Lung (tissue), 12 donors: ENCODE data around the gene EFNA5. TPM values are rescaled to one million over a fixed set of nuclear protein-coding genes. Genes with fewer than 3 reads are reported as not detected.
A peak's percentile ranks its signal among the peaks of the same experiment; 100 is the strongest.

ENCODE experiments used
- ATAC-seq: fragments of 200-7000 bp; cut with Tn5 transposase; one replicate; pipeline ENCODE4 v1.9.1; 2020; ENCODE audit warnings: moderate number of reproducible peaks; ENCODE audit not compliant: insufficient read depth, low FRiP score
- DNase-seq, 3 donors: peaks; one replicate each; pipeline ENCODE4 v3.0.0-alpha.2; 2013 to 2017
- H3K27ac ChIP-seq, 2 donors: one replicate each; pipeline ENCODE4 v1.5.1; 2013; ENCODE audit warnings: mild to moderate bottlenecking in 2 of 2, moderate library complexity in 2 of 2, control low read depth in 1 of 2, inconsistent platforms in 1 of 2, low read depth in 1 of 2, low read length in 1 of 2
- H3K27me3 ChIP-seq, 3 donors: one replicate each; pipeline ENCODE4 v1.5.1; 2013; ENCODE audit warnings: low read length in 2 of 3; ENCODE audit not compliant: control insufficient read depth in 3 of 3, insufficient read depth in 3 of 3
- H3K36me3 ChIP-seq, 4 donors: one replicate each; pipeline ENCODE4 v1.5.1; 2013; ENCODE audit warnings: low read length in 4 of 4, mild to moderate bottlenecking in 1 of 4, moderate library complexity in 1 of 4; ENCODE audit not compliant: control insufficient read depth in 4 of 4, insufficient read depth in 4 of 4
- H3K4me1 ChIP-seq, 5 donors: one replicate each; pipeline ENCODE4 v1.5.1; 2013; ENCODE audit warnings: low read length in 5 of 5, mild to moderate bottlenecking in 2 of 5, moderate library complexity in 1 of 5; ENCODE audit not compliant: control insufficient read depth in 5 of 5, insufficient read depth in 5 of 5
- H3K4me3 ChIP-seq: one replicate; pipeline ENCODE4 v1.5.1; 2013; ENCODE audit warnings: mild to moderate bottlenecking, control low read depth, moderate library complexity
- H3K9ac ChIP-seq, 2 donors: one replicate each; pipeline ENCODE4 v1.5.1; 2013; ENCODE audit warnings: low read length in 2 of 2, control low read depth in 1 of 2; ENCODE audit not compliant: insufficient read depth in 1 of 2
- H3K9me3 ChIP-seq, 4 donors: one replicate each; pipeline ENCODE4 v1.5.1; 2013; ENCODE audit warnings: low read length in 3 of 4, mild to moderate bottlenecking in 1 of 4, moderate library complexity in 1 of 4; ENCODE audit not compliant: control insufficient read depth in 4 of 4, insufficient read depth in 3 of 4
- CTCF ChIP-seq: IDR thresholded peaks from 2 replicates; pipeline ENCODE4 v1.5.1; 2012; ENCODE audit warnings: mild to moderate bottlenecking; ENCODE audit errors: control extremely low read depth, extremely low read depth
- WGBS, 2 donors: extraction: QIAGEN DNeasy Blood & Tissue Kit; methylation state at CpG; one replicate each; pipeline ENCODE4 v1.1.7; 2013; 5-methylcytosine and 5-hydroxymethylcytosine counted together
- polyA plus RNA-seq, 2 donors: library from polyadenylated mRNA; stranded (reverse); fragments of 200-250 nt; gene quantifications; one replicate each; pipeline ENCODE4 v1.2.1, GENCODE V29; 2013
- total RNA-seq, 2 donors: library from RNA; depleted of rRNA in 1 of 2; stranded (reverse); fragments of >200 nt in 1 of 2; gene quantifications; one replicate each; pipeline ENCODE4 v1.2.1, GENCODE V29; 2014 to 2021
- donor health status: control.
- donor health status: control.
- donor health status: Bipolar disorder and iron deficiency.
- donor health status: healthy.
- donor health status: DM: yes; HTN: yes; CAD: no.

Gene EFNA5
- total and polyA plus RNA-seq, 4 donors = 2.1 to 18.4 (median 7.8) TPM

GRCh38 chr5:107378218-107378899 lies 292.4 kb downstream of the EFNA5 start:
- Histone ChIP-seq H3K4me3 (no peak overlapping the region), H3K27ac (no peak overlapping the region), H3K9me3 (no peaks in the 10 kb centered on the region), H3K27me3 (no peaks in the 10 kb centered on the region), H3K4me1 (peaks cover 0 to 9% (median 0%) of the 10 kb centered on the region in 5 donors), H3K36me3 (peaks cover 0 to 2% (median 0%) of the 10 kb centered on the region in 4 donors), H3K9ac (no peak overlapping the region)
- ATAC-seq = no peak
- no peak for TF ChIP-seq CTCF
- 86 to 87% methylated on average over 2 of the region's 2 CpGs for WGBS, 2 donors
- DNase-seq = no peak

GRCh38 chr5:107377277-107377609 lies 293.5 kb downstream of the EFNA5 start:
- H3K36me3 ChIP-seq = peaks cover 0 to 2% (median 0%) of the 10 kb centered on the region in 4 donors
- H3K4me1 ChIP-seq = peaks cover 0 to 9% (median 0%) of the 10 kb centered on the region in 5 donors
- WGBS, 2 donors = 84 to 93% methylated on average over 5 of the region's 5 CpGs
- no peaks in the 10 kb centered on the region for H3K27me3 ChIP-seq
- TF ChIP-seq CTCF = no peak
- ATAC-seq (no peak), DNase-seq (no peak)
- no peak overlapping the region for H3K4me3 ChIP-seq
- no peak overlapping the region for H3K27ac ChIP-seq
- H3K9ac ChIP-seq = no peak overlapping the region
- H3K9me3 ChIP-seq = no peaks in the 10 kb centered on the region

GRCh38 chr5:107376546-107377276 lies 294.0 kb downstream of the EFNA5 start:
- no peak for TF ChIP-seq CTCF
- no peak overlapping the region for H3K27ac ChIP-seq
- no peaks in the 10 kb centered on the region for H3K27me3 ChIP-seq
- peak in 2 of 3 donors; percentile 48 to 55 for DNase-seq
- peaks cover 0 to 9% (median 0%) of the 10 kb centered on the region in 5 donors for H3K4me1 ChIP-seq
- H3K36me3 ChIP-seq = peaks cover 0 to 2% (median 0%) of the 10 kb centered on the region in 4 donors
- H3K4me3 ChIP-seq = no peak overlapping the region
- H3K9me3 ChIP-seq = no peaks in the 10 kb centered on the region
- WGBS, 2 donors = 80 to 82% methylated on average over 11 of the region's 11 CpGs
- ATAC-seq = no peak
- no peak overlapping the region for H3K9ac ChIP-seq
